HG02981 (cell line): ENCODE measurements around the gene OMD.

Source experiments
- ATAC-seq: cut with Tn5 transposase; IDR thresholded peaks from one replicate; pipeline ENCODE4 v1.9.1; 2021; ENCODE audit warnings: mild to moderate bottlenecking, moderate library complexity; ENCODE audit not compliant: unreplicated experiment

OMD gene

DNA sequence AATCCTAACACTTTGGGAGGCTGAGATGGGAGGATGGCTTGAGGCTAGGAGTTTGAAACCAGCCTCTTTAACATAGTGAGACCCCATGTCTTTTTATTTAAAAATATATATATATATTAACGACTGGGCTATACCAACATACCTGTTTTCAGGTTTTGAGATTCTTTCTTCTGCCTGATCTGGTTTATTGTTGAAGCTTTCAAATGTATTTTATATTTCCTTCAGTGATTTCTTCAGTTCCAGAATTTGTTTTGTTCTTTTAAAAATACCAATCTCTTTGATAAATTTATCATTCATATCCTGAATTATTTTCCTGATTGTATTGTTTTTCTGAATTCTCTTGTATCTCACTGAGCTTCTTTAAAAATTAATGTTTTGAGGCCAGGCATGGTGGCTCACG is 51.1 kb downstream of the OMD start:
- ATAC-seq, result no peak

DNA sequence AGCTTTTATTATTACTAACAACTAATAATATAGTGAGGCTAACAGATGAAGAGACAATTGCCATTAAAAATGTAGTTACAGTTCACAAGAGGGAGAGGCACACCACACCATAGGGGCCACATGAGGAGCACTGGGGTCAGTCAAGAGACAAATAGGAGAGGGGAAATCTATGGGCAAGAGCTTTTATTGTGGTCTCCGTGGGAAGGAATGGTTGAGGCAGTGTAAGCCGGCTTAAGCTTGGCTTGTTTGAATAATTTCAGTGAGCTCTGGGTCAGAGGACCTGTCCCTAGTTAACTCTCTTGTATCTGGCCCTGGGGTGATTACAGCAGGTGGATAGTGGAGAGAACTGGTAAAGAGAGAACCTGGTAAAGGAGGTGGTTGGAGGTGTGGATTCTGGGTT is 55.2 kb downstream of the OMD start:
- ATAC-seq, result no peak
